Measurements from ENCODE around the gene C5AR2.
"Not testable (repeated sequence)": the region's sequence is repeated elsewhere in the genome, so short reads cannot be mapped to it uniquely, and the experiment has no call there.

The C5AR2 gene

GRCh38 chr19:47331931-47332547 lies at the start of gene C5AR2:
Gene C5AR2, plus strand, starts transcription at chr19:47332175. Its CDS starts 8,625 bp downstream, at chr19:47340800.
- no peak for DNase-seq (ENCODE audit: low read depth in 2 of 2)

GRCh38 chr19:47283405-47284059 lies 48.4 kb upstream of the C5AR2 start:
- no peak for DNase-seq (ENCODE audit: low read depth in 2 of 2)

- DNase-seq (ENCODE audit: low read depth in 2 of 2), result no peak
Observed at GRCh38 chr19:47284324-47284899, 47.6 kb upstream of the C5AR2 start.

GRCh38 chr19:47296036-47296435 lies 35.9 kb upstream of the C5AR2 start:
- DNase-seq (ENCODE audit: low read depth in 2 of 2), result peak; percentile 57 to 70

GRCh38 chr19:47300867-47301266 lies 31.1 kb upstream of the C5AR2 start:
- not testable (repeated sequence) for DNase-seq (ENCODE audit: low read depth in 2 of 2)

GRCh38 chr19:47302249-47302648 lies 29.7 kb upstream of the C5AR2 start:
- DNase-seq (ENCODE audit: low read depth in 2 of 2), result no peak

- DNase-seq (ENCODE audit: low read depth in 2 of 2), result no peak
Observed at GRCh38 chr19:47303966-47304365, 28.0 kb upstream of the C5AR2 start.

GRCh38 chr19:47305309-47305751 lies 26.6 kb upstream of the C5AR2 start:
- peak; percentile 9 to 56 for DNase-seq (ENCODE audit: low read depth in 2 of 2)

- DNase-seq (ENCODE audit: low read depth in 2 of 2), result no peak
Observed at GRCh38 chr19:47306303-47306702, 25.7 kb upstream of the C5AR2 start.

GRCh38 chr19:47309038-47309437 lies 22.9 kb upstream of the C5AR2 start:
- DNase-seq (ENCODE audit: low read depth in 2 of 2), result no peak

- DNase-seq (ENCODE audit: low read depth in 2 of 2), result no peak
Observed at GRCh38 chr19:47309608-47310007, 22.4 kb upstream of the C5AR2 start, which contains the start of gene C5AR1. Gene C5AR1, plus strand, starts transcription at chr19:47309861. Its CDS starts 35 bp downstream, at chr19:47309896.

- DNase-seq (ENCODE audit: low read depth in 2 of 2), result no peak
Observed at GRCh38 chr19:47310323-47310722, 21.7 kb upstream of the C5AR2 start.

- no peak for DNase-seq (ENCODE audit: low read depth in 2 of 2)
Observed at GRCh38 chr19:47310819-47311218, 21.2 kb upstream of the C5AR2 start.

- DNase-seq (ENCODE audit: low read depth in 2 of 2), result no peak
Observed at GRCh38 chr19:47312366-47313006, 19.5 kb upstream of the C5AR2 start.

GRCh38 chr19:47313754-47314295 lies 18.1 kb upstream of the C5AR2 start:
- DNase-seq (ENCODE audit: low read depth in 2 of 2), result no peak

GRCh38 chr19:47315125-47315821 lies 16.7 kb upstream of the C5AR2 start:
- no peak for DNase-seq (ENCODE audit: low read depth in 2 of 2)

- no peak for DNase-seq (ENCODE audit: low read depth in 2 of 2)
Observed at GRCh38 chr19:47316513-47316912, 15.5 kb upstream of the C5AR2 start.

- DNase-seq (ENCODE audit: low read depth in 2 of 2), result no peak
Observed at GRCh38 chr19:47319923-47320871, 11.8 kb upstream of the C5AR2 start.

GRCh38 chr19:47321630-47322029 lies 10.3 kb upstream of the C5AR2 start:
- DNase-seq (ENCODE audit: low read depth in 2 of 2), result no peak

GRCh38 chr19:47322058-47322457 lies 9.9 kb upstream of the C5AR2 start:
- no peak for DNase-seq (ENCODE audit: low read depth in 2 of 2)

Data from stimulated activated CD4-positive, alpha-beta T cell treated with anti-CD3 and anti-CD28 coated beads, Interleukin-12 subunit alpha, Interleukin-12 subunit beta, amount 100 ng/mL, for 24 hours (primary cell).